Neural cell (in vitro differentiated cells): ENCODE data around the gene RBM14.

ENCODE experiments used
- CTCF ChIP-seq: fragments of 450-650 bp; IDR thresholded peaks from 2 replicates; pipeline ENCODE4 v1.5.1; 2014; ENCODE audit warnings: antibody characterized with exemption, mild to moderate bottlenecking, moderate library complexity; ENCODE audit not compliant: poor library complexity, severe bottlenecking
- EP300 ChIP-seq: fragments of 450-650 bp; conservative IDR thresholded peaks from 2 replicates; pipeline ENCODE4 v1.6.1; 2014; ENCODE audit warnings: antibody characterized with exemption, mild to moderate bottlenecking, moderate library complexity; ENCODE audit not compliant: poor library complexity, severe bottlenecking
- EZH2 ChIP-seq: fragments of 200-600, 300-800 bp; shearing (Covaris generic), sonication (generic); IDR thresholded peaks from 2 replicates; pipeline ENCODE4 v1.6.1; 2014; ENCODE audit warnings: antibody characterized with exemption, low read length, borderline replicate concordance, mild to moderate bottlenecking; ENCODE audit not compliant: insufficient read depth, poor library complexity, severe bottlenecking
- MXI1 ChIP-seq: fragments of 450-650 bp; conservative IDR thresholded peaks from 2 replicates; pipeline ENCODE4 v1.6.1; 2014; ENCODE audit warnings: antibody characterized with exemption, mild to moderate bottlenecking; ENCODE audit not compliant: poor library complexity, severe bottlenecking
- POLR2AphosphoS5 ChIP-seq: IDR thresholded peaks from 2 replicates; pipeline ENCODE4 v1.6.1; 2012
- REST ChIP-seq: IDR thresholded peaks from 2 replicates; pipeline ENCODE4 v1.6.1; 2012; ENCODE audit warnings: borderline replicate concordance
- SMC3 ChIP-seq: fragments of 450-650 bp; conservative IDR thresholded peaks from 2 replicates; pipeline ENCODE4 v1.6.1; 2014; ENCODE audit warnings: antibody characterized with exemption, mild to moderate bottlenecking, moderate library complexity; ENCODE audit not compliant: poor library complexity
- TAF1 ChIP-seq: IDR thresholded peaks from 2 replicates; pipeline ENCODE4 v1.6.1; 2012; ENCODE audit warnings: low read depth

- TF ChIP-seq CTCF (no peak), EZH2 (no peak), EP300 (no peak), REST (no peak), TAF1 (no peak), POLR2AphosphoS5 (no peak), MXI1 (no peak), SMC3 (no peak)
Measured at GRCh38 chr11:66651016-66651415, 34.6 kb downstream of the RBM14 start.
